WTC11 (cell line): Measurements from ENCODE around the gene ABCA3. TPM values are rescaled to one million over a fixed set of nuclear protein-coding genes. Genes with fewer than 3 reads are reported as not detected.

Experiments used
- ATAC-seq: fragments of 200-7000 bp; cut with Tn5 transposase; 2 replicates; pipeline ENCODE4 v1.10.0; 2021; ENCODE audit warnings: mild to moderate bottlenecking, moderate library complexity
- CTCF ChIA-PET: fragments of 300-600 bp; sonication (Branson Sonifier 250); formaldehyde crosslinking; loops from one replicate; lab custom pipeline; 2021; ENCODE audit warnings: antibody characterized with exemption; lab: Charles Lee
- POLR2A ChIA-PET: fragments of 350-600 bp; sonication (Branson Sonifier 250); formaldehyde crosslinking; loops from one replicate; lab custom pipeline; 2021; ENCODE audit warnings: antibody characterized with exemption; lab: Charles Lee
- DNase-seq: peaks from one replicate; pipeline ENCODE4 v3.0.0; 2021; ENCODE audit warnings: low spot score
- H3K27ac Mint-ChIP-seq: 2 replicates; pipeline ENCODE4 v1.8.0; 2021; ENCODE audit warnings: mixed read lengths
- H3K27me3 Mint-ChIP-seq: 2 replicates; pipeline ENCODE4 v1.8.0; 2021; ENCODE audit warnings: low read depth, mild to moderate bottlenecking, moderate library complexity, mixed read lengths
- H3K36me3 Mint-ChIP-seq: 2 replicates; pipeline ENCODE4 v1.8.0; 2021; ENCODE audit warnings: mixed read lengths
- H3K4me1 Mint-ChIP-seq: 2 replicates; pipeline ENCODE4 v1.8.0; 2022; ENCODE audit warnings: mixed read lengths
- H3K4me3 Mint-ChIP-seq: 2 replicates; pipeline ENCODE4 v1.8.0; 2021; ENCODE audit warnings: mild to moderate bottlenecking, moderate library complexity, mixed read lengths
- H3K9me3 Mint-ChIP-seq: 2 replicates; pipeline ENCODE4 v1.8.0; 2021; ENCODE audit warnings: mixed read lengths
- ATF2 ChIP-seq: sonication (generic); formaldehyde crosslinking; IDR thresholded peaks from 2 replicates; pipeline ENCODE4 v1.8.1; 2022; ENCODE audit warnings: low read depth, missing genetic modification reagents, borderline replicate concordance
- NR1H2 ChIP-seq: sonication (generic); formaldehyde crosslinking; IDR thresholded peaks from 2 replicates; pipeline ENCODE4 v1.9.0; 2021; ENCODE audit warnings: mild to moderate bottlenecking, moderate library complexity, missing genetic modification reagents
- PREB ChIP-seq: sonication (generic); formaldehyde crosslinking; IDR thresholded peaks from 2 replicates; pipeline ENCODE4 v1.8.1; 2022; ENCODE audit warnings: mild to moderate bottlenecking, missing genetic modification reagents, moderate library complexity, borderline replicate concordance
- SOX15 ChIP-seq: fragments of 250-450 bp; sonication (Bioruptor Pico); IDR thresholded peaks from 2 replicates; pipeline ENCODE4 v1.9.0; 2021; ENCODE audit warnings: mild to moderate bottlenecking
- STAT6 ChIP-seq: sonication (generic); formaldehyde crosslinking; conservative IDR thresholded peaks from 2 replicates; pipeline ENCODE4 v1.8.1; 2023; ENCODE audit warnings: mild to moderate bottlenecking, low read depth, missing genetic modification reagents, moderate library complexity
- TEAD4 ChIP-seq: sonication (generic); formaldehyde crosslinking; IDR thresholded peaks from 2 replicates; pipeline ENCODE4 v1.8.0; 2022; ENCODE audit warnings: mild to moderate bottlenecking, missing genetic modification reagents
- ZNF281 ChIP-seq: sonication (generic); formaldehyde crosslinking; IDR thresholded peaks from 2 replicates; pipeline ENCODE4 v1.8.0; 2023; ENCODE audit warnings: mild to moderate bottlenecking, missing genetic modification reagents
- ZNF671 ChIP-seq: fragments of 250-450 bp; sonication (Bioruptor Pico); IDR thresholded peaks from 2 replicates; pipeline ENCODE4 v1.8.0; 2021; ENCODE audit warnings: mild to moderate bottlenecking
- total RNA-seq: library from RNA; stranded (reverse); gene quantifications from 3 replicates; pipeline ENCODE4 v1.2.3, GENCODE V29; 2021
- TF ChIP-seq, protein P1 (sequence below): sonication (generic); formaldehyde crosslinking; IDR thresholded peaks from 2 replicates; pipeline ENCODE4 v1.8.1; 2023; ENCODE audit warnings: mild to moderate bottlenecking, missing genetic modification reagents, moderate library complexity
- TF ChIP-seq, protein P2 (sequence below): fragments of 250-450 bp; sonication (Bioruptor Pico); IDR thresholded peaks from 2 replicates; pipeline ENCODE4 v2.1.2; 2022; ENCODE audit warnings: mild to moderate bottlenecking, moderate library complexity
- TF ChIP-seq, protein P3 (sequence below): sonication (generic); formaldehyde crosslinking; IDR thresholded peaks from 2 replicates; pipeline ENCODE4 v1.8.1; 2022; ENCODE audit warnings: mild to moderate bottlenecking, moderate library complexity, missing genetic modification reagents

The ABCA3 gene
- total RNA-seq, 1 experiment from 2014 or later, result 12.1 TPM

DNA sequence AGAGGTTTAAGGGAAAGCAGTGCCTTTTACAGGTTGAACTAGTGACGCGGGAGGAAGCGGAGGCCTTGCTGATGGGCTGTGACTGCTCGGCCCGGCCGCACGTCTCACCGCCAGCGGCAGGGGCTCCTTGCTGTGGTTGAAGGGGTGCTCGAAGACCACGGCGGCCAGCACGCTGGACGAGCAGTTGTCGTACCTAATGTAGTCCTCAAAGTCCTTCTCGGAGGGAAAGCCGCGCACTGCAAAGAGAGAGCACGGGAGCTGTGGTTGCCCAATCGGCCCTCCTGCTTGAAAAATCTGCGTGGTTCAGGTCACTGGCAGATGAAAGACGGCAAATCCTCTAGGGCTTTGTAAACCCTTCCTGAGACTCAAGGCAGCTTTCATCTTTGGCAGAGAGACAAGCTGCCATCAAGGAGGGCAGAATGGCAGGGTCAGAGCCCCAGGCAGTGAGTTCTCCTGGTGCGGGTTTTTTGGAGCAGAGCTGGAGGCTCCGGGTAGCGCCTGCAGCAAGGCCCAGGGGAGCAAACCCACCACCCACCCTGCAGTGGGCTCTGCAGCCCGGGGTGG is 16.1 kb downstream of the ABCA3 start (continued):
- no peak for TF ChIP-seq PREB (CRISPR knock-in tag)
- no peak for TF ChIP-seq ATF2 (CRISPR knock-in tag)
- TF ChIP-seq ZNF281, result no peak
- TF ChIP-seq, protein P1, sequence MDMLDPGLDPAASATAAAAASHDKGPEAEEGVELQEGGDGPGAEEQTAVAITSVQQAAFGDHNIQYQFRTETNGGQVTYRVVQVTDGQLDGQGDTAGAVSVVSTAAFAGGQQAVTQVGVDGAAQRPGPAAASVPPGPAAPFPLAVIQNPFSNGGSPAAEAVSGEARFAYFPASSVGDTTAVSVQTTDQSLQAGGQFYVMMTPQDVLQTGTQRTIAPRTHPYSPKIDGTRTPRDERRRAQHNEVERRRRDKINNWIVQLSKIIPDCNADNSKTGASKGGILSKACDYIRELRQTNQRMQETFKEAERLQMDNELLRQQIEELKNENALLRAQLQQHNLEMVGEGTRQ, result no peak

GRCh38 chr16:2323701-2324100 is 16.8 kb downstream of the ABCA3 start:
- CTCF ChIA-PET, result no interaction called here
- Mint-ChIP-seq H3K27me3 (no peaks in the 10 kb centered on the region), H3K9me3 (no peaks in the 10 kb centered on the region)
- no peak for TF ChIP-seq NR1H2 (CRISPR knock-in tag)
- TF ChIP-seq ZNF671 (CRISPR knock-in tag), result no peak
- TF ChIP-seq TEAD4 (CRISPR knock-in tag), result no peak
- TF ChIP-seq SOX15, result no peak
- TF ChIP-seq, all 79 proteins: peak for 0
- no peak overlapping the region for H3K27ac Mint-ChIP-seq
- no peaks in the 10 kb centered on the region for H3K36me3 Mint-ChIP-seq
- no peak for DNase-seq
- ATAC-seq, result no peak
- peaks cover 2% of the 10 kb centered on the region; the same call in 1 of the 2 replicates for H3K4me1 Mint-ChIP-seq
- POLR2A ChIA-PET, result no interaction called here
- no peak overlapping the region for H3K4me3 Mint-ChIP-seq

DNA sequence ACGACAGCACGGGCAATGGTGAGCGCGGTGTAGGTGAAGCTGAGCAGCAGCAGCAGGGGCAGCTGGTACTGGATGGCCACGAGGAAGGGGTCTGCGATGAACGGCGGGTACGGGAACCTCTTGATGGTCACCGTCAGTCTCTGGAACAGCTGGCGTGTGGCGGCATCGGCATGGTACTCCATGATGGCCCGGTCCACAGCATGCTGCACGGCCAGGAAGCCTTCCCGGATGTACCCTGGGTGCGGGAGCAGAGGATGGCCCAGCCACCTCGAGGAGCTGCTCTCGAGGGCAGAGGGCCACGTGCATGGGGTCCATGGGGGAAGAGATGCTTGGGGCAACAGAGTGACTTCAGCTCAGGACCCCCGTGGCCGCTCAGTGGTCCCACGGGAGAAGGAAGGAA is 20.9 kb downstream of the ABCA3 start:
- DNase-seq, result no peak
- POLR2A ChIA-PET, result no interaction called here
- Mint-ChIP-seq H3K36me3 (no peaks in the 10 kb centered on the region), H3K27ac (no peak overlapping the region; the same call in 1 of the 2 replicates), H3K4me3 (no peak overlapping the region), H3K4me1 (peaks cover 3% of the 10 kb centered on the region; the same call in 1 of the 2 replicates), H3K9me3 (no peaks in the 10 kb centered on the region), H3K27me3 (no peaks in the 10 kb centered on the region)
- CTCF ChIA-PET, result interaction anchor here (1.0 kb wide), 1 partner anchor 21 kb away, joined by 3 read pairs; the partner anchor contains the start of gene ABCA3
- TF ChIP-seq, protein P2, sequence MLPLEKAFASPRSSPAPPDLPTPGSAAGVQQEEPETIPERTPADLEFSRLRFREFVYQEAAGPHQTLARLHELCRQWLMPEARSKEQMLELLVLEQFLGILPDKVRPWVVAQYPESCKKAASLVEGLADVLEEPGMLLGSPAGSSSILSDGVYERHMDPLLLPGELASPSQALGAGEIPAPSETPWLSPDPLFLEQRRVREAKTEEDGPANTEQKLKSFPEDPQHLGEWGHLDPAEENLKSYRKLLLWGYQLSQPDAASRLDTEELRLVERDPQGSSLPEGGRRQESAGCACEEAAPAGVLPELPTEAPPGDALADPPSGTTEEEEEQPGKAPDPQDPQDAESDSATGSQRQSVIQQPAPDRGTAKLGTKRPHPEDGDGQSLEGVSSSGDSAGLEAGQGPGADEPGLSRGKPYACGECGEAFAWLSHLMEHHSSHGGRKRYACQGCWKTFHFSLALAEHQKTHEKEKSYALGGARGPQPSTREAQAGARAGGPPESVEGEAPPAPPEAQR (CRISPR knock-in tag), result no peak
- TF ChIP-seq, protein P3, sequence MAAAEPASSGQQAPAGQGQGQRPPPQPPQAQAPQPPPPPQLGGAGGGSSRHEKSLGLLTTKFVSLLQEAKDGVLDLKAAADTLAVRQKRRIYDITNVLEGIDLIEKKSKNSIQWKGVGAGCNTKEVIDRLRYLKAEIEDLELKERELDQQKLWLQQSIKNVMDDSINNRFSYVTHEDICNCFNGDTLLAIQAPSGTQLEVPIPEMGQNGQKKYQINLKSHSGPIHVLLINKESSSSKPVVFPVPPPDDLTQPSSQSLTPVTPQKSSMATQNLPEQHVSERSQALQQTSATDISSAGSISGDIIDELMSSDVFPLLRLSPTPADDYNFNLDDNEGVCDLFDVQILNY (CRISPR knock-in tag), result no peak
- TF ChIP-seq STAT6 (CRISPR knock-in tag), result no peak
- no peak for ATAC-seq
